Left lung (tissue), 10 donors: ENCODE results near the gene PEX10. TPM values are rescaled to one million over a fixed set of nuclear protein-coding genes. Genes with fewer than 3 reads are reported as not detected.

Source experiments
- ATAC-seq: fragments of 200-7000 bp; cut with Tn5 transposase; one replicate; pipeline ENCODE4 v1.9.1; 2020; ENCODE audit warnings: moderate library complexity
- DNase-seq, 4 donors: peaks; one replicate each; pipeline ENCODE4 v3.0.0-alpha.2; 2013 to 2020
- H3K27ac ChIP-seq, 2 donors: fragments of 200-600 bp; sonication (generic) in 1 of 2; one replicate each; pipeline versions ENCODE4 v1.5.0 to v1.8.0; 2020 to 2021
- H3K27me3 ChIP-seq, 2 donors: fragments of 200-600 bp; sonication (generic) in 1 of 2; one replicate each; pipeline versions ENCODE4 v1.5.0 to v1.8.0; 2020 to 2021
- H3K36me3 ChIP-seq, 2 donors: fragments of 200-600 bp; sonication (generic) in 1 of 2; one replicate each; pipeline versions ENCODE4 v1.5.0 to v1.8.0; 2020 to 2021
- H3K4me1 ChIP-seq, 2 donors: fragments of 200-600 bp; one replicate each; pipeline ENCODE4 v1.8.0; 2021
- H3K4me3 ChIP-seq, 2 donors: fragments of 200-600 bp; sonication (generic) in 1 of 2; one replicate each; pipeline versions ENCODE4 v1.5.0 to v1.8.0; 2020 to 2021; ENCODE audit warnings: mild to moderate bottlenecking in 1 of 2
- H3K9me3 ChIP-seq, 2 donors: fragments of 200-600 bp; sonication (generic) in 1 of 2; one replicate each; pipeline versions ENCODE4 v1.5.0 to v1.8.0; 2020 to 2021
- intact Hi-C, 2 donors: fragments of 100-400 bp; cut with DNase I; formaldehyde crosslinking; loops; one replicate each; pipeline versions ENCODE4 v1.11.2 to v1.14.2; 2022
- polyA plus RNA-seq, 6 donors: library from polyadenylated mRNA; unstranded; fragments of 120-200 nt; gene quantifications; one replicate each; pipeline ENCODE4 v1.2.1, GENCODE V29; 2013; ENCODE audit not compliant: insufficient read length in 6 of 6
- total RNA-seq, 2 donors: library from RNA; stranded (reverse); fragmentation: NEBNext Ultra II Directional; extraction: Animal tissue kit (Norgen Biotek cat#: 25700); gene quantifications; one replicate each; pipeline ENCODE4 v1.2.1, GENCODE V29; 2021
- TF ChIP-seq, protein P1 (sequence below), 2 donors: fragments of 200-600 bp; sonication (generic) in 1 of 2; IDR thresholded peaks; one replicate each; pipeline versions ENCODE4 v1.5.0 to v1.8.0; 2021; ENCODE audit warnings: antibody characterized with exemption in 2 of 2
- donor health status: DM: no; HTN: yes; CAD: no.
- donor health status: DM: no; HTN: no; CAD: no.

The PEX10 gene
- total and polyA plus RNA-seq, 8 donors = 14.3 to 22.9 (median 17.4) TPM

DNA sequence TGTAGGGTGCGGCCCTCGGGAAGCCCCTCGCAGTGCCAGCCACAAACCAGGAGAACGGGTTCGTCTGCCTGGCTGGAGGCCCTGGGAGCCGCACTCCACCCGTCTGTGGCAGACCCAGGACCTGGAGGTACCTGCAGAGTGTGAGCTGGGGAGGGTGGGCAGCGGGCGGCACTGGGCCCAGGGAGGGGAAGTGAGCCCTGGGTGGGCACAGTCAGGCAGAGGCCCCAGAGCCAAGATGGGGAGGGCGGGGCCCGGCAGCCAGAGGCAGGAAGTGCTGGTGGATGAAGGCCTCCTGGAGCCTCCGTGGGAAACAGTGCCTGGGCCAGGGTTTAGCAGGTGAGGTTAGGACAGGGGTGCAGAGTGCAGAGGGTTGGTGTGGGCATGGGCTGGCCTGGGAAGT lies 4.0 kb upstream of the PEX10 start:
- intact Hi-C loops = loop anchor here in 1 of 2 donors (10.0 kb wide), 3 partner anchors 128 to 1008 kb away; no protein-coding TSS in a partner anchor
- DNase-seq (peak in 3 of 4 donors; percentile 39 to 83 (median 75)), ATAC-seq (no peak)
- Histone ChIP-seq H3K36me3 (no peaks in the 10 kb centered on the region), H3K27ac (no peak overlapping the region), H3K9me3 (no peaks in the 10 kb centered on the region), H3K4me1 (peaks cover 16 to 25% of the 10 kb centered on the region in 2 donors), H3K27me3 (peaks cover 0 to 68% of the 10 kb centered on the region in 2 donors), H3K4me3 (no peak overlapping the region)
- TF ChIP-seq, protein P1, sequence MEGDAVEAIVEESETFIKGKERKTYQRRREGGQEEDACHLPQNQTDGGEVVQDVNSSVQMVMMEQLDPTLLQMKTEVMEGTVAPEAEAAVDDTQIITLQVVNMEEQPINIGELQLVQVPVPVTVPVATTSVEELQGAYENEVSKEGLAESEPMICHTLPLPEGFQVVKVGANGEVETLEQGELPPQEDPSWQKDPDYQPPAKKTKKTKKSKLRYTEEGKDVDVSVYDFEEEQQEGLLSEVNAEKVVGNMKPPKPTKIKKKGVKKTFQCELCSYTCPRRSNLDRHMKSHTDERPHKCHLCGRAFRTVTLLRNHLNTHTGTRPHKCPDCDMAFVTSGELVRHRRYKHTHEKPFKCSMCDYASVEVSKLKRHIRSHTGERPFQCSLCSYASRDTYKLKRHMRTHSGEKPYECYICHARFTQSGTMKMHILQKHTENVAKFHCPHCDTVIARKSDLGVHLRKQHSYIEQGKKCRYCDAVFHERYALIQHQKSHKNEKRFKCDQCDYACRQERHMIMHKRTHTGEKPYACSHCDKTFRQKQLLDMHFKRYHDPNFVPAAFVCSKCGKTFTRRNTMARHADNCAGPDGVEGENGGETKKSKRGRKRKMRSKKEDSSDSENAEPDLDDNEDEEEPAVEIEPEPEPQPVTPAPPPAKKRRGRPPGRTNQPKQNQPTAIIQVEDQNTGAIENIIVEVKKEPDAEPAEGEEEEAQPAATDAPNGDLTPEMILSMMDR (IDR thresholded peaks at IDR 0.05) = no peak

DNA sequence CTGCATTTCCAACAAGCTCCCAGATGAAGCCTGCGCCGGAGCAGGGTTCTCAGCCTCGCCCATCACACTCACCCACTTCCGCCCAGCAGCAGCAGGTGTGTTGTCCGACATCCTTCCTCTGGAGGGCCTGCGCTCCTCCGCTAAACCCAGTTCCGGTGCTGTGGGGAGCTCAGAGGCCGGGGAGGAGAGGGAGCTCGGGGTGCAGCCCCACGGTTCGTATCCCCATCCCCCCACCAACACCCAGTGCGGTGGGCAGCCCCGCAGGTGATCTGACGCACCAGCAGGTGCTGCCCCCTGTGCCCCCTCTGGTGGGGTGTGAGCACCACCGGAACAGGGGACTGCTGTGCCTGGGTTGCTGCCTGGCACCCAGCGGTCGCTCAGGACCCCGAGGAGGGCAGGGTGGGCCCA lies 3.4 kb upstream of the PEX10 start:
- Histone ChIP-seq H3K4me3 (no peak overlapping the region), H3K9me3 (no peaks in the 10 kb centered on the region), H3K36me3 (no peaks in the 10 kb centered on the region), H3K27ac (no peak overlapping the region), H3K4me1 (peaks cover 16 to 27% of the 10 kb centered on the region in 2 donors), H3K27me3 (peaks cover 0 to 63% of the 10 kb centered on the region in 2 donors)
- TF ChIP-seq, protein P1 (IDR thresholded peaks at IDR 0.05) = no peak
- intact Hi-C loops = loop anchor here in 1 of 2 donors (10.0 kb wide), 3 partner anchors 129 to 1009 kb away; no protein-coding TSS in a partner anchor
- DNase-seq (peak in 2 of 4 donors; percentile 40 to 76), ATAC-seq (no peak)

DNA sequence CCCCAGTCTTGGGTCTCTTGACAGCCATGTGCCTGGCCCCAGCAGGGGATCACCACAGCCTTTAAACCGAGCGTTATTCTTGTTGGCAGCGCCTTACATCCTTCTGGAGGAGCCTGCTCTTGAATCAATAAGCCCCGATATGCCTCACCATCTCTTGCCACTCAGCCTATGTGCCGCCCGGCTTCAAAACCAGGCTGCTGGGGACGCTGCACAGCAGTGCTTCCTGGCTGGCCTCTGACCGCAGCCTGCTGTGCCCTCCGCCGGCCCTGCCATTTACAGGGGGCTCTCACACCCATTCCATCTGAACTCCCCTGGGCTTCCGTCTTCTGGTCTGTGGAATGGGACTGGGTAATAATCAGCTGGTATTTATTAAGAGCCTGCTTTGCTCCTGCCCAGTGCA lies 3.0 kb upstream of the PEX10 start:
- H3K9me3 ChIP-seq = no peaks in the 10 kb centered on the region
- H3K27ac ChIP-seq = no peak overlapping the region
- H3K4me1 ChIP-seq = peaks cover 16 to 27% of the 10 kb centered on the region in 2 donors
- H3K27me3 ChIP-seq = peaks cover 0 to 58% of the 10 kb centered on the region in 2 donors
- TF ChIP-seq, protein P1 (IDR thresholded peaks at IDR 0.05) = no peak
- no peaks in the 10 kb centered on the region for H3K36me3 ChIP-seq
- intact Hi-C loops = loop anchor here in 1 of 2 donors (10.0 kb wide), 3 partner anchors 129 to 1009 kb away; no protein-coding TSS in a partner anchor
- DNase-seq (peak in 1 of 4 donors; percentile 51), ATAC-seq (no peak)
- no peak overlapping the region for H3K4me3 ChIP-seq

DNA sequence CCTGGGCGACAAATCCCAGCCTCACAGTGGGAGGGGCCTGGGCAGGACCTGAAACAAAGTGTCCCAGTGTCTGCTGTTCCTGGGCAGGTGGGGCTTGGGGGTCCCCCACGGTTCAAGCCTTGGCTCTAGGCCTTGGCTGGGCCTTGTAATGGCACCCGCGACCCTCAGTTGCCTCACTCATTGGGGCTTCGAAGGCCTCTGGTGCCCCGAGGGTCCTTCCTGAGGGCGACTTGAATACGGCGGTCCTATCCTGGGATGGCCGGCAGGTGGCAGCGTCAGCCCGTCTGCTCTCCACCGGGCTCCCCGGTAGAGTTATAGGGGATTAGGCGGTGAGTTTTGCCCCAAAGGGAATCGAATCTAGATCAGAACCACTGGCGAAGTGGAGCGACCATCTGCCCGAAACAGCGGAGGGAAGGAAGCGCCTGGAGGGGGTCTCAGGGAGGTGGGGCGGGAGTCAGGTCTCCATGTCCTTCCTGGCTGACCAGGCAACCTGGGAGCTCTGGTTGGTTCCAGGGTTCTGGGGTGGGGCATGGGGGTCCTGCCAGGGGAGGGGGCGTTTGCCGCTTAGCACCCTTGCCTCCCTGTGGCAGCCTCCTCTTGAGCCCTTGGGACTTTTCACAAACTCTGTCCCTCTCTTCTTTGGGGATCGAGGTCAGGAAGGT lies 2.1 kb upstream of the PEX10 start:
- TF ChIP-seq, protein P1 (IDR thresholded peaks at IDR 0.05) = peak; percentile 92
- DNase-seq (peak; percentile 54 to 93 (median 74)), ATAC-seq (peak; percentile 50)
- Histone ChIP-seq H3K9me3 (no peaks in the 10 kb centered on the region), H3K36me3 (no peaks in the 10 kb centered on the region), H3K4me3 (peak overlapping the region in 1 of 2 donors; percentile 75), H3K4me1 (peaks cover 16 to 27% of the 10 kb centered on the region in 2 donors), H3K27ac (no peak overlapping the region), H3K27me3 (peaks cover 0 to 49% of the 10 kb centered on the region in 2 donors)
- intact Hi-C loops = loop anchor here in 1 of 2 donors (5.0 to 10.0 kb wide), 4 partner anchors 130 to 1010 kb away; no protein-coding TSS in a partner anchor
